NCI-H2196 treated with DMSO at 0.1 percent for 48 hours (cell line): Measurements from ENCODE around the gene CDX4.
"Not testable (repeated sequence)": the region's sequence is repeated elsewhere in the genome, so short reads cannot be mapped to it uniquely, and the experiment has no call there.

Source experiments
- DNase-seq: peaks from one replicate; lab custom pipeline; 2025; ENCODE audit not compliant: unreplicated experiment; lab: John Stamatoyannopoulos, UW

The CDX4 gene, protein sequence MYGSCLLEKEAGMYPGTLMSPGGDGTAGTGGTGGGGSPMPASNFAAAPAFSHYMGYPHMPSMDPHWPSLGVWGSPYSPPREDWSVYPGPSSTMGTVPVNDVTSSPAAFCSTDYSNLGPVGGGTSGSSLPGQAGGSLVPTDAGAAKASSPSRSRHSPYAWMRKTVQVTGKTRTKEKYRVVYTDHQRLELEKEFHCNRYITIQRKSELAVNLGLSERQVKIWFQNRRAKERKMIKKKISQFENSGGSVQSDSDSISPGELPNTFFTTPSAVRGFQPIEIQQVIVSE

DNA sequence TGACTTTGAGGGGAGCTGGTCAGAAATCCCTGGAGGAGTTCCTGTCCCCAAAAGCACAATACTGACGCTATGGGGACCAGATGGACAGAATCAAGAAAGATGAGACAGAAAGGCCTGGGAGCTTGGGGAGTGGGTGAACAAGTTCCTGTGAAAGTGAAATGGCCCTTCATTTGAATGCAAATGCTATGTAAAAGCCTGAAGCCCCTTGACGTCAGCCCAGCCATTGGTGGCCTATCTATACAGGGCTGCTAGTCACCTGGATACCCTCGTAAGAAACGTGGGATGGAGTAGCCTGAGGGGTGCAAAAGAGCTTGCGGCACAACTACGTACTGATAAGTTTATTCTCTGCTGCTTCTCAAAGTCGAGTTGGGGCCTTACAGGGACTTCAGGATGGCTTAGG, at the start of gene CDX4:
Gene CDX4 (plus strand): TSS at position 223 of the 400 bp plus-strand sequence. CDS start 201 bp downstream, outside the sequence.
- no peak for DNase-seq

DNA sequence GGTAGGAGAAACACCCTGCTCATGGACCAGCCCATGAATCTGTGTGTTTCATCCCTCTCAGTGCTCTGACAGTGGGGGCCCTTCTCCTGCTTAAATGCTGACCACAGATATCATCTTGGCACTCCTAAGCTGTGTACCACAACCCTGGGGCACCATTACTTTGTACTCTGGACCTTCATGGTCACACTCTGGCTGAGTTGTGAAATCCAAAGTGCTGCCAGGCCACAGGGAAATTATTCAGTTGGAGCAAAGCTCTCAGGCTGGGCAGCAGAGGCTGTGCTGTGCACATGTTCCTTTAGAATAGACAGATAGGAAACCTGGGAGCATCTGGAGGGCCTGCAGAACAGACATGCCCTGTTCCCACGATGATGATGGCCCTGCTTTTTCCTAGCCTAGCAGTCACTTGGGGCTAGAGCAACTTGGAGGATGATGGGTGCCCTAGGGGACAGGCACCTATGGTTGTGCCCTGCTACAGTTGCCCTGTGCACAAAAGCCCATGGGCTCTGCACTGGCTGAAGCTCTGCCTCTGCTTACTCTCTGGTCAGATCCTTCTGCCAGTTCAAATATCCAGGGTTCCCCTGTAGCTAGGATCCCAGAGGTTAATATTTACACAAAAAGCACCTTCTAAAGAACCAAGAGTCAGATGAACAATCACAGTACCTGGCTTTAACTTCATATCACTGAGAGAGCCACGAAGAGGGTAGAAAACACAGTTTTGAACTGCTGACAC, 48.5 kb upstream of the CDX4 start:
- DNase-seq, result no peak

DNA sequence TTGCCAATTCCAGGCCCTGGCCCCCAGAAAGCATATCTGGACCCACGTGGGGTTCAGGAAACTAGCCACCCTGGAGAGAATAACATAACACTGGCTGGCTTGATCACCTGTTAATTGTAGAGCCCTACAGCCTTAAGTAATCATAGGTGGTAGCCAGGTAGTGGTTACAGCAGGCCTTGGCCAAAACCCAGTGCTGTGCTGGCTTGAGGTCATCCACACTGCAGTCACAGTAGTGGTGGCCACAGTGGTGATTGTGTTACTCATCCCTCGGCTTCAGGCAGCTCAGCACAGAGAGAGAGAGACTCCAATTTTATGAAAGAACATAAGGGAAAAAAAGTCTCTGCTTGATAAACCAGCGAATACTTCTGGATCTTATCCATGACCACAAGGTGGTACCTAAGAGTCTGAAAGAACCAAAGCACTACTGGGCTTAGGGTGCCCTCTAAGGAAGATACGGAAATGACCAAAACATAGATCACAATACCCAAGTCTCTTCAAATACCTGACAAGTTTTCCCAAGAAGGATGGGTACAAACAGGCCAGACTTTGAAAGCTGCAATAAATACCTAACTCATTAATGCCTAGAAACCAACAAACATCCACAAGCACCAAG, 46.6 kb upstream of the CDX4 start:
- DNase-seq, result no peak

DNA sequence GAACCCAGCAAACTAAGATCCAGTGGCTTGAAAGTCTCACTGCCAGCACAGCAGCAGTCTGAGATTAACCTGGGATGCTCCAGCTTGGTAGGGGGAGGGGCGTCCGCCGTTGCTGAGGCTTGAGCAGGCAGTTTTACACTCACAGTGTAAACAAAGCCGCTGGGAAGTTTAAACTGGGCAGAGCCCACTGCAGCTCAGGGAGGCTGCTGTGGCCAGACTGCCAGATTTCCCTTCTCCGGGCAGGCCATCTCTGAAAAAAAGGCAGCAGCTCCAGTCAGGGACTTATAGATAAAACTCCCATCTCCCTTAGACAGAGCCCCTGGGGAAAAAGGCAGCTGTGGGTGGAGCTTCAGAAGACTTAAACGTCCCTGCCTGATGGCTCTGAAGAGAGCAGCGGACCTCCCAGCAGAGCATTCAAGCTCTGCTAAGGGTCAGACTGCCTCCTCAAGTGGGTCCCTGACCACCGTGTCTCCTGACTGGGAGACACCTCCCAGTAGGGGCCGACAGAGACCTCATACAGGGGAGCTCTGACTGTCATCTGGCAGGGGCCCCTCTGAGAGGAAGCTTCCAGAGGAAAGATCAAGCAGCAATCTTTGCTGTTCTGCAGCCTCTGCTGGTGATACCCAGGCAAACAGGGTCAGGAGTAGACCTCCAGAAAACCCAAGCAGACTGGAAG, 45.1 kb upstream of the CDX4 start:
- DNase-seq, result no peak

DNA sequence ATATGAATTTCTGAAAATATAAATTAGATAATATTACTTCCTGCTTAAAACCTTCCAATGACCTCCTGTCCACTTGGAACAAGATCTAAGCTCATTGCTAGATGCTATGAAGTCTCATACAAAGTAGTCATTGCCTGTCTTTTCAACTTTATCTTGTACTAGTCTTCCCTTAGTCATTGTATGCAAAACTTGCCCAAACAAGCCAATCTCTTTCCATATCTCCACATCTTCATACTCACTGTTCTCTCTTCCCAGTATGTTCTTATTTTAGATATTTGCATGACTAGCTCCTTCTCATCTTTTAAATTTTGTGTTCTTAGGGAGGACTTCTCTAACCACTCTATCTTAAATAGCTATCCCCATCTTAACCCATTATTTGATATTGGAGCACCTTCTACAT, 33.9 kb upstream of the CDX4 start:
- DNase-seq, result no peak

DNA sequence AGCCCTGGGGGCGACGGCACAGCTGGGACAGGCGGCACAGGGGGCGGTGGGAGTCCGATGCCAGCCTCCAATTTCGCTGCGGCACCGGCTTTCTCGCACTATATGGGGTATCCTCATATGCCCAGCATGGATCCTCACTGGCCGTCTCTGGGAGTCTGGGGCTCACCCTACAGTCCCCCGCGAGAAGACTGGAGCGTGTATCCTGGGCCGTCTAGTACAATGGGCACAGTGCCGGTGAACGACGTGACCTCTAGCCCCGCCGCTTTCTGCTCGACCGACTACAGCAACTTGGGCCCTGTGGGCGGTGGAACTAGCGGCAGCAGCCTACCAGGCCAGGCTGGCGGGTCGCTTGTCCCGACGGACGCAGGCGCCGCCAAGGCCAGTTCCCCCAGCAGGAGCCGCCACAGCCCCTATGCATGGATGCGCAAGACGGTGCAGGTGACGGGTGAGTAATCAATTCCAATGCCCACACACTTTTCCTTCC, 500 bp downstream of the CDX4 start:
- no peak for DNase-seq

DNA sequence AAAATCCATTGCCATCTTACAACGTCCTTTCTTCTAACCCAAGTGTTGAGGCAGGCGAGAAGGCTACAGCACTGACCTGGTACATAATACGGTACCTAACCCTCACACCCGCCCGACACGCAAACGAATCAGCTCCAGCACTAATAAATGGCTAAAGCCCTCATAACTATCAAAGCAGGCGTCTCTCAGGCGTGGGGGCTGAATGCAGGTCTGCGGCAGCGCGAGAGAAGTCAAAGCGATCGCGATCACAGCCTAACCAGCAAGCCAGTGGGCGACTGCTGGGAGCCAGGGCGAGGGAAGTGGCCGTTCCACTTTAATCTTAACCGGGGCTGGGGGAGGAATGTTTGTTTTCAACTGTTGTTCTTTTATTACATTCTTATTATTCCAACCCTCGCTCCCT, 1.5 kb downstream of the CDX4 start:
- DNase-seq, result no peak

DNA sequence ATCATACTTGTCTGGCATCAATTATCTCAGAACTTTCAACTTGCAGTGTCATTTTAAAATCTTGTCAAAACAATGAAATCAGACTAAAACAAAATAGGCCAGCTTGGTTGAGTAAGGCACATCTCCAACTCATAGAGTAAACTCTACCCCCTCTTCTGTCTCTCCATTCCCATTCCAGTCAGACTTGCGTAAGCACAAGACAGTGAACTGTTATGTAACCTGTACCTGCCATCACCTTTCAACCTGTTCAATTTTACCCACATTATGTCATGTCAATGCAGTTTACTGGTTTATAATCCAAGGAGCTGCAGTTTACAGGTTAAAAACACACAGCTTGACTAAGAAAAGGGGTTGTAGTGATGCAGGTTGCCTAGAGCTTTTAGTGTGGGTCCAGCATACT, 8.3 kb downstream of the CDX4 start:
- DNase-seq, result no peak

DNA sequence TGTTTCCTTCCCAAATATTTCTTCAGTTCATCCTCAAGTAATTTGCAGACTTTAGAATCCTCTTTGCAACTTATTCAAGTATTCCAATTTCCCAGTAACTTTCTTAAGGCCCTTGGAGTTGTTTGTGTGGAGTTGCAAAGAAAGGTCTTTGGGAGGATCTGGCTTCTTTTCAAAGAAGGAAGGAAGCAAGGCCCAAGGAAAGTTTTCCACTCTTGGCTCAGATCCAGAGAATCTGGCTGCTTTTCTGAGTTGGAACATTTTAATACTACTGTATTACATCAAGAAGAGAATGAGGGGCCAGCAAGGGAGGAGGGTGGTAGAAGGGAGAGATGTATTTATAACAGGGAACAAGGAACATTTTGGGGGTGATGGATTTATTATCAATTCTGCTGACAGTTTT, 10.5 kb downstream of the CDX4 start:
- no peak for DNase-seq

DNA sequence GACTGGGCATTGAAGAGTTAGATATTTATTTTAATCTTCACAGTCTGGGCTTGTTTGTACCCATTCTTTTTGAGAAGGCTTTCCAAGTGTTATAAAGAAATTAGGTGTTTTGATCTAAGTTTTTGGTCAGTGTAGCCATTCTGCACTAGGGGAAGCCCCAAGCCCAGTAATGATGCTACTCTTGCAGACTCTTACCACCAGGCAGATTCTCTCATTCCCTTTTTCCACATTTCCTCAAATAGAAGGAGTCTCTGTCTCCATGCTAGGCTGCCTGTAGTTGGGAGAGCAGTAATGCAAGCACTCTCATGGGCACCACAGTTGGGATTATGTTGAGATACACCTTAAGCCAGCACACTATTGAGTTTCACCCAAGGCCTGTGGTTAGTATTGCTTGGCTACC, 21.5 kb downstream of the CDX4 start:
- no peak for DNase-seq

DNA sequence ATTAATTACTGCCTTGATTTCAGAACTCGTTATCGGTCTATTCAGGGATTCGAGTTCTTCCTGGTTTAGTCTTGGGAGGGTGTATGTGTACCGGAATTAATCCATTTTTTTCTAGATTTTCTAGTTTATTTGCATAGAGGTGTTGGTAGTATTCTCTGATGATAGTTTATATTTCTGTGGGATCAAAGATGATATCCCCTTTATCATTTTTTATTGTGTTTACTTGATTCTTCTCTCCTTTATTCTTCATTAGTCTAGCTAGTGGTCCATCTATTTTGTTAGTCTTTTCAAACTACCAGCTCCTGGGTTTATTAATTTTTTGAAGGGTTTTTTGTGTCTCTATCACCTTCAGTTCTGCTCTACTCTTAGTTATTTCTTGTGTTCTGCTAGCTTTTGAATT, 32.1 kb downstream of the CDX4 start:
- no peak for DNase-seq

DNA sequence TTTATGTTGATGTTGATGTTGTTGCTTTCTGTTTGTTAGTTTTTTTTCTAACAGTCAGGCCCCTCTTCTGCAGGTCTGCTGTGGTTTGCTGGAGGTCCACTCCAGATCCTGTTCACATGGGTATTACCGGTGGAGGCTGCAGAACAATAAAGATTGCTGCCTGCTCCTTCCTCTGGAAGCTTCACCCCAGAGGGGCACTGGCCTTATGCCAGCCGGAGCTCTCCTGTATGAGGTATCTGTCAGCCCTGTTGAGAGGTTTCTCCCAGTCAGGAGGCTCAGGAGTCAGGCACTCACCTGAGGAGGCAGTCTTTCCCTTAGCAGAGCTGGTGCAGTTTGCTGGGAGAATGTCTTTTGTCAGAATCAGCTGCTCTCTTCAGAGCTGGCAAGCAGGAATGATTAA, 34.7 kb downstream of the CDX4 start:
- DNase-seq, result no peak

DNA sequence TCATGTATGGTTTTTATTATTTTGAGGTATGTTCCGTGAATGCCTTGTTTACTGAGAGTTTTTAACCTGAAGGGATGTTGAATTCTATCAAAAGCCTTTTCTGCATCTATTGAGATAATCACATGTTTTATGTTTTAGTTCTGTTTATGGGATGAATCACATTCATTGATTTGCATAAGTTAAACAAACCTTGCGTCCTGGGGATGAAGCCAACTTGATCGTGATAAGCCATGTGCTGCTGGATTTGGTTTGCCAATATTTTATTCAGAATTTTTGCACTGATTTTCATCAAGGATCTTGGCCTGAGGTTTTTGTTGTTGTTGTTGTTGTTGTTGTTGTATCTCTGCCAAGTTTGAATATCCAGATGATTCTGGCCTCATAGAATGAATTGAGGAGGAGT, 43.8 kb downstream of the CDX4 start:
- DNase-seq, result no peak

DNA sequence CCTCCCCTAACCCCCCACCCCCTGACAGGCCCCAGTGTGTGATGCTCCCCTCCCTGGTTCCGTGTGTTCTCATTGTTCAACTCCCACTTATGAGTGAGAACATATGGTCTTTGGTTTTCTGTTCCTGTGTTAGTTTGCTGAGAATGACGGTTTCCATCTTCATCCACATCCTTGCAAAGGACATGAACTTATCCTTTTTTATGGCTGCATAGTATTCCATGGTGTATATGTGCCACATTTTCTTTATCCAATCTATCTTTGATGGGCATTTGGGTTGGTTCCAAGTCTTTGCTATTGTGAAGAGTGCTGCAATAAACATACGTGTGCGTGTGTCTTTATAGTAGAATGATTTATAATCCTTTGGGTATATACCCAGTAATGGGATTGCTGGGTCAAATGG, 45.3 kb downstream of the CDX4 start:
- not testable (repeated sequence) for DNase-seq
